Stimulated activated CD4-positive, alpha-beta T cell treated with anti-CD3 and anti-CD28 coated beads, Interleukin-1b, Interleukin-23, amount 100 ng/mL, for 1 hour (primary cell): Measurements from ENCODE around the gene EXOC1L.

ENCODE experiments used
- DNase-seq, 2 donors: peaks; one replicate each; pipeline ENCODE4 v3.0.0-alpha.2; 2020; ENCODE audit warnings: low read depth in 2 of 2

Gene EXOC1L

DNA sequence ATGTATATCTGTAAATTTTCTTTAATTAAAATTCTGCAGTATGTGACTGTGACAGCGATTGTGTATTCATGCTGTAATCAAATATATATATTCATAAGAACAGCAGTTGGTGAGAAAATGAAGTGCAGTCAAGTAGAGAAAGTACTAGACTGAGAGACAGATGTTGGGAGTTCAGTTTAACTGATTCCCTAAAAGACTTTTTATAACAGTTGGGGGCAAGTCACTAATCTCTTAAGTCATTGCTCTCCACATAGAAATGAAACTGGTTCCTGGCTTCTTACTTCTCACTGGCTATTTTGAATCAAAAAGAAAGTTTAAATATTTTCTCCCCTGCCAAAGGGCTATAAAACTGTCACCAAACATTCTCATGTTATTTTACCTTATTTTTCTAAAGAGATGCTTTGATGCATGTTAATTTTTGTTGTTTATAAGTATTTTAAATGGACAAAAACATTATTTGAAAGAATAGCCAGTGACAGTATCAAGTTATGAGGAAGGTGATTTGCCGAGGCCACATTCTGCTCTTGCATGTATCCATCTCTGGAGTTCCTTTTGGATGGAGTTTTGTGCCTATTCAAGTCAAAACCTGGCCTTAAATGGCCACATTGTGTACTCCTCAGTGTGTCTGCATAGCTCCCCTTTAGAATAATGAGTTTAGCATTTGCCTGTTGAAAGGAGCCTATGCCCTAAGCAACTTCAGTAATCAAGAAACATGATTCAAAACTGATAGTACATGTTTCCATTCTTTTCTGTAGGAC, 64.7 kb downstream of the EXOC1L start:
- no peak for DNase-seq

DNA sequence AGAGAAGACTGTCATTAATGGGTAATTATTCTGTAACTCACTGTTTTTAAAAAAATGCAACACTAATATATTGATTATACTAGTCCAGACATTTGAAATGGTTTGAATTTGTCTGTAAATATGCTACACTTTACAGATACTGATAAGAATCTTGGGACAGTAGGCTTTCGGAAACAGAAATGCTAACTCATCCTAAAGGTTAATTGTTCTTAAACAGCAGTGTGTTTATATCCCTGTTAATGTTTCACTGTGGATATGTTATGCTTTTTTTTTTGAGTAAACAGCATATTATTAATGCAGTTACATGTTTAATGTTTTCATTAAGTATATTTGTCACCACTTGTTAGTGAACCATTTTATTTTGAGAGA, 65.2 kb downstream of the EXOC1L start:
- DNase-seq = no peak
